AG10803 (cell line): ENCODE data around the gene ACOT8.

Source experiments
- DNase-seq: peaks from one replicate; pipeline ENCODE4 v3.0.0; 2010; ENCODE audit warnings: low read depth
- H3K4me3 ChIP-seq: 2 replicates; pipeline ENCODE4 v1.5.1; 2011; ENCODE audit warnings: mild to moderate bottlenecking, low read length, control low read depth
- TF ChIP-seq, protein P1 (sequence below): conservative IDR thresholded peaks from 2 replicates; pipeline ENCODE4 v1.5.1; 2011; ENCODE audit warnings: mild to moderate bottlenecking, low read length, control low read depth, inconsistent platforms

The ACOT8 gene

DNA sequence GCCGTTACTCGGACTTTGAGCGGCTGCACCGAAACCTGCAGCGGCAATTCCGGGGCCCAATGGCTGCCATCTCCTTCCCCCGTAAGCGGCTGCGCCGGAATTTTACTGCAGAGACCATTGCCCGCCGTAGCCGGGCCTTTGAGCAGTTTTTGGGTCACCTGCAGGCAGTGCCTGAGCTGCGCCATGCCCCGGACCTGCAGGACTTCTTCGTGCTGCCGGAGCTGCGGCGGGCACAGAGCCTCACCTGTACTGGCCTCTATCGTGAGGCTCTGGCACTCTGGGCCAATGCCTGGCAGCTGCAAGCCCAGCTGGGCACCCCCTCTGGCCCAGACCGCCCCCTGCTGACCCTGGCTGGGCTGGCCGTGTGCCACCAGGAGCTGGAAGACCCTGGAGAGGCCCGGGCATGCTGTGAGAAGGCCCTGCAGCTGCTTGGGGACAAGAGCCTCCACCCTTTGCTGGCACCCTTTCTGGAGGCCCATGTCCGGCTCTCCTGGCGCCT is 16.4 kb downstream of the ACOT8 start:
- H3K4me3 ChIP-seq, result no peak overlapping the region
- TF ChIP-seq, protein P1, sequence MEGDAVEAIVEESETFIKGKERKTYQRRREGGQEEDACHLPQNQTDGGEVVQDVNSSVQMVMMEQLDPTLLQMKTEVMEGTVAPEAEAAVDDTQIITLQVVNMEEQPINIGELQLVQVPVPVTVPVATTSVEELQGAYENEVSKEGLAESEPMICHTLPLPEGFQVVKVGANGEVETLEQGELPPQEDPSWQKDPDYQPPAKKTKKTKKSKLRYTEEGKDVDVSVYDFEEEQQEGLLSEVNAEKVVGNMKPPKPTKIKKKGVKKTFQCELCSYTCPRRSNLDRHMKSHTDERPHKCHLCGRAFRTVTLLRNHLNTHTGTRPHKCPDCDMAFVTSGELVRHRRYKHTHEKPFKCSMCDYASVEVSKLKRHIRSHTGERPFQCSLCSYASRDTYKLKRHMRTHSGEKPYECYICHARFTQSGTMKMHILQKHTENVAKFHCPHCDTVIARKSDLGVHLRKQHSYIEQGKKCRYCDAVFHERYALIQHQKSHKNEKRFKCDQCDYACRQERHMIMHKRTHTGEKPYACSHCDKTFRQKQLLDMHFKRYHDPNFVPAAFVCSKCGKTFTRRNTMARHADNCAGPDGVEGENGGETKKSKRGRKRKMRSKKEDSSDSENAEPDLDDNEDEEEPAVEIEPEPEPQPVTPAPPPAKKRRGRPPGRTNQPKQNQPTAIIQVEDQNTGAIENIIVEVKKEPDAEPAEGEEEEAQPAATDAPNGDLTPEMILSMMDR, result no peak
- no peak for DNase-seq

DNA sequence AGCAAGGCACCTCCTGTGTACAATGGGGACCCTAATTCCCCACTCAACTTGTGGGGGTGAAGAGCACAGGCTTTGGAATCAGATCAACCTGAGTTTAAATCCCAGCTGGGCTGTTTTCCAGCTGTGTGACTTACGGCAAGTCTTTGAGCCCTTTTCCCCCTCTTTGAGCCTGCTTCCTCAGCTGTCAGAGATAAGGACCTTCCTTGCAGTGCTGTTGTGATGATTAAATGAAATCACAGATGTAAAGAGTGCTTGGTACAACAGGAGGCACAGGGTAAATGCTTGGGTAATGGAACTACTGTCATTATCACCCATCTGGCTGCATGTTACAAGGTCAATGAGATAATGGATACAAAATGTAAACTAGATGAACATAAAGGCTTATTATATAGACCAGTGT is 20.4 kb downstream of the ACOT8 start:
- TF ChIP-seq, protein P1, result no peak
- peak overlapping the region; percentile 24 for H3K4me3 ChIP-seq
- DNase-seq, result no peak

DNA sequence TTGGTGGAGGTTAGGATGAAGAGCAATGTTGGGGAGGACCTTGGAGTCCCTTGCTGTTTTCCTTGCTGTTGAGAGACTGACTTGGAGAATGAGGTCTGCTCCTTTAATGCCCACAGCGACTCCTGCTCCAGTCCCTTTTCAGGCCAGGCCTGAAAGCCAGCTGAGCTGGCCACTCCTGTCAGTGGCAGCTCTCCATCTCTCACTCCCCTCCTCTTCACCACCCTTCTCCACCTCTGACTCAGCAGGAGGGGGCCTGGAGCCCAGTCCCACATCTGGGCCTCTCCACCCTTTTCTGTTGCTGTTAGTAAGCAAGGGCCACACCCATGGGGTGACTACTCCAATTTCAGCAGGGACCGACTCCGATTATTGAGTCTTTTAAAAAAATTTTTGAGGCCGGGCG is 21.4 kb downstream of the ACOT8 start:
- peak overlapping the region; percentile 89 for H3K4me3 ChIP-seq
- TF ChIP-seq, protein P1, result no peak
- DNase-seq, result peak; percentile 90

DNA sequence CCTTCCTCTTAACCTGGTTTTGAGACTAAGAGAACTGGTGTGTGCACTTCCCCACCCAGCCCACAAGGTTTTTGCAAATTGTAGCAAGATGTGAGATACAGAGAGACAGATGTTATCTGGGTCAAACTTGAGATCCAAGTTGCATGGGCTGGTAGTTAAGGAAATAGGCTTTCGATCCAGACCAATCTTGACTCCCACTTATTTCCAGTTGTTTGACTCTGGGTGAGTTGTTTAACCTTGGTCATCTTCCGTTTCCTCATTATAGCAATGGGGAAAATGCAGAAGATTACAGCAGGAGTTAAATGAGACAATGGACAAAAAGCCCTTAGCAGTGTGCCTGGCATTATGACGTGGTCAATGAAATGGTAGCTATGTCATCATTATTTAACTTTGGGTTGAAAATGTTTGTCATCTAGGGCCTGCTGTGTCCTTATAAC is 21.8 kb downstream of the ACOT8 start:
- H3K4me3 ChIP-seq, result peak overlapping the region; percentile 89
- TF ChIP-seq, protein P1, result peak; percentile 30
- DNase-seq, result no peak

DNA sequence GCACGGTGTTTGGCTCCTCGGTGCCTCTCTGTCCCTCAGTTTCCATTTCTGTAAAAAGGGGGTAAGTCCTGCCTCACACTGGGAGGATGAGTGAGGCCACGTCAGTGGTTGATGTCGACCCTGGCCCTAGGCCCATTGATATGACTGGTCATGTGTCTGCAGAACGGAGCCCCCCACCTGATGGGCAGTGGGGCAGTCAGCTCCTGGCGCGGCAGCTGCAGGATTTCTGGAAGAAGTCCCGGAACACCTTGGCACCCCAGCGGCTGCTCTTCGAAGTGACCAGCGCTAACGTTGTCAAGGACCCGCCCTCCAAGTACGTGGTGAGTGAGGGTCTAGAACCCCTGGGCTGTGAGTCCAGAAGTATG is 22.4 kb downstream of the ACOT8 start:
- peak overlapping the region; percentile 89 for H3K4me3 ChIP-seq
- TF ChIP-seq, protein P1, result no peak
- no peak for DNase-seq

DNA sequence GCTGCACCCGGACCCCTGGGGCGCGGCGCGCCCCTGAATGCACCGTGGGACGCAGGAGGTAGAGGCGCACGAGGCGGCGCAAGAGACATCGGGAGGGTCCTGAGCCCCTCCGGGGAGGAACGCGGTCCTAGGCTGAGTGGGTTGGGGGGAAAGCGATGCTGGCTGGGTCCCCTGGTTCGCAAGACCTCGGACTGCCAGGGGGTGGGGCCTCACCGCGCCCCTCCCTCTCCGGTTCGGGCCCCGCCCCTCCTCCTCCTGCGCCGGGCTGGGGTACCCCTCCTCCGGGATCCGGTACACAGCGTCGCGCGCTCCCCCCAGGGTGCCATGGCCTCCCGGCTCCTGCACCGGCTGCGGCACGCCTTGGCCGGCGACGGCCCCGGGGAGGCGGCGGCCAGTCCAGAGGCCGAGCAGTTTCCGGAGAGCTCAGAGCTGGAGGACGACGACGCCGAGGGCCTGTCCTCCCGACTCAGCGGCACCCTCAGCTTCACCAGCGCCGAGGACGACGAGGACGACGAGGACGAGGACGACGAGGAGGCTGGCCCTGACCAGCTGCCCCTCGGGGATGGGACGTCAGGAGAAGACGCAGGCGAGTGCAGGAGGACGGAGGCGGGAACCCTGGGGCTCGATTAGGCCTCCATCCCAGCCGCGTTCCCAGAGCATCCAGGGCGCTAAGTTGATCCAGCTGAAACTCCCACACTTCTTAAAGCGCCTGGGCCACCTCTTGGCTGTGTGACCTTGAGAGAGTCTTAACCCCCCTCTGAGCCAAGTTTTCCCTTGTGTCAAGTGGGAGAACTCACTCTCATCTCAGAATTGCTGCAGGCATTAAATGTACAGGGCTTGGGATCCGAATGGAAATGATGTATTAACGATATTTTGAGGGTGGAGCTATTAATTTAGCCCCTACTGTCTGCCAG is 23.1 kb downstream of the ACOT8 start:
- peak overlapping the region; percentile 89 for H3K4me3 ChIP-seq
- TF ChIP-seq, protein P1, result no peak
- DNase-seq, result peak; percentile 63
